ENCODE measurements around the gene SMG1.
"Not testable (repeated sequence)": the region's sequence is repeated elsewhere in the genome, so short reads cannot be mapped to it uniquely, and the experiment has no call there.

Gene SMG1

DNA sequence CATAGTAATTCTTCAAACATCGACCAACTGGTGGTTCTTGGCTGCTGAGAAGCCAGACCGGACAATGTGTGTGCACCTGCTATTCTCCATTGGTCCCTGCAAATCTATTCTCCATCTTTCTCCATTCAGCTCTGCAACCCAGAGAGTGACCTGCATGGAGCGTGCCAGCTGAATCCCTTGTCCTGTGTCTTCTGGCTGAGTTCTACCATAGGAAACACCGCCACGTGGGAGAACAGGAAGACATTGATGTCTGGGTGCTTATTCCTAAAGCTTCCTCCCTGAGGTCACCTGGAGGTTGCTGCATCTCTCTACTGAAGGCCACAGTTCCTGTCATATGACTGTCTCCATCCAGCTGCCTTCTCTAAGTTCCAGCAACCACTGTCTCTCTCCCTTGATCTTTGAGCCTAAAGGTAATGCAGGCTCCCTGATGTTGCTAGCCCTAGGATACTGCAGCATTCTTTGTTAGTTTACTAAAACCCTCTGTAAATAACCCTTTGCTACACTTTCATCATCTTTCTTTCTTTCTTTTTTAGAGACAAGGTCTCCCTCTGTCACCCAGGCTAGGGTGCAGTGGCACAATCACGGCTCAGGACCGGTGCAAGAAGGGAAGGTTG is 10.6 kb upstream of the SMG1 start:
- Histone ChIP-seq H3K4me3 (ENCODE audit: insufficient read depth, low read depth, low read length, poor library complexity, severe bottlenecking) (no peak overlapping the region), H3K27ac (ENCODE audit: insufficient read depth, low read length, poor library complexity, severe bottlenecking) (no peak overlapping the region), H3K4me1 (ENCODE audit: control insufficient read depth, insufficient read depth, low read length, poor library complexity, severe bottlenecking) (no peaks in the 10 kb centered on the region), H3K36me3 (ENCODE audit: control insufficient read depth, insufficient read depth, low read length) (no peaks in the 10 kb centered on the region), H3K27me3 (replicated peaks; ENCODE audit: control insufficient read depth, insufficient read depth, low read length, poor library complexity, severe bottlenecking) (no peaks in the 10 kb centered on the region), H3K9me3 (ENCODE audit: control insufficient read depth, low read length) (no peaks in the 10 kb centered on the region)
- DNase-seq = no peak

DNA sequence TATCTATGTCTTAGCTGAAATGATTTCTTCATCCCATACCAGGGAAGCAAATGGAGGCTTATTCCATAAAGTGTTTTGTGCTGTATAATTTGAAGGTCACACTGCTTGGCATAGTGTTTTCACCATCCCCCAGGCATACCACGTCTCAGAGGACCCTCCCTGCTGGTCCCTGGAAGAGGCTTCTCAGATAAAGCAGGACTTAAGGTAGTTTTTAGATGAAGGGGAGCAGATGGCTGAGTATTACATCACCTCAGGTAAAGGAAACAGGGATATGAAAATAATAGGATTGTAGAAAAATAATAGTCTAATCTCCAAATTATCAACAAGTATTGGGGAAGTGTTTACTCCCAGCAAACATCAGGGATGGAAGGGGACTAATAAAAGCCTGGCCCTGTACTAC is 7.3 kb upstream of the SMG1 start:
- H3K9me3 ChIP-seq (ENCODE audit: control insufficient read depth, low read length) = no peaks in the 10 kb centered on the region
- H3K36me3 ChIP-seq (ENCODE audit: control insufficient read depth, insufficient read depth, low read length) = no peaks in the 10 kb centered on the region
- no peak overlapping the region for H3K4me3 ChIP-seq (ENCODE audit: insufficient read depth, low read depth, low read length, poor library complexity, severe bottlenecking)
- no peaks in the 10 kb centered on the region for H3K27me3 ChIP-seq (replicated peaks; ENCODE audit: control insufficient read depth, insufficient read depth, low read length, poor library complexity, severe bottlenecking)
- no peaks in the 10 kb centered on the region for H3K4me1 ChIP-seq (ENCODE audit: control insufficient read depth, insufficient read depth, low read length, poor library complexity, severe bottlenecking)
- no peak for DNase-seq
- no peak overlapping the region for H3K27ac ChIP-seq (ENCODE audit: insufficient read depth, low read length, poor library complexity, severe bottlenecking)

DNA sequence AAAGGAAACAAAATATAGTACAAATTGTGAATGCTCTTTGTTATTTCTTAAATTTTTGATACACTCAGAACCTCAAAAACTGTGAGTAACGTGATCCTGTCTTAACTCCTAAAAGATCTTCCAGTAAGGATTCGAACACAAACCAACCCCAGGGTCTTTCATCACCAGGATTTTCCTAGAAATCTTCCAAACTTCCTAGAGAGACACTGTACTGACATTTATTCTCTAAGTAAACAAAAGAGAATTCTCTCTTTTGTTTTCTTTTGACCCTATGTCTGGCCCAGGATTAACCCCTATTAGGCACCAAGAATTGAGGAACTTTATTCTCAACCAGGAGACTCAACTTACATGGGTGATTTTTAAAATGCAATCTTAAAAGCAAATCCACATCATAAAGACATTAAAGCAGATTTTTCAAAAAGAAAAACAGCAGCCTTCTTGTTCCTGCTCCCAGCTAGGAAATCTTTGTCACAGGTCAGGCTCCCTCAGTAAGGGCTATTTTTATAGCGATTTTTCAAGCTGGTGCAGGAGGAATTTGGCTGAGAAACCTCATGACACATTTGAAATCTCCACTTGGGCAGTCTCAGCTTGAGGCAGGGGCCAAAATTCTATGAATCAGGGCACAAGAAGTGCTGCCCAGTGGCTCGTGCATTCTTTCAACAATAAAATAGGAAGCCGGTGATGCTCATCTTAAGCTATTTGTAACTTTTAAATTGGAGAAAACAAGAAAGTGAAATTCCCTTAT is 6.2 kb upstream of the SMG1 start:
- Histone ChIP-seq H3K27me3 (replicated peaks; ENCODE audit: control insufficient read depth, insufficient read depth, low read length, poor library complexity, severe bottlenecking) (no peaks in the 10 kb centered on the region), H3K27ac (ENCODE audit: insufficient read depth, low read length, poor library complexity, severe bottlenecking) (no peak overlapping the region)
- DNase-seq = no peak

DNA sequence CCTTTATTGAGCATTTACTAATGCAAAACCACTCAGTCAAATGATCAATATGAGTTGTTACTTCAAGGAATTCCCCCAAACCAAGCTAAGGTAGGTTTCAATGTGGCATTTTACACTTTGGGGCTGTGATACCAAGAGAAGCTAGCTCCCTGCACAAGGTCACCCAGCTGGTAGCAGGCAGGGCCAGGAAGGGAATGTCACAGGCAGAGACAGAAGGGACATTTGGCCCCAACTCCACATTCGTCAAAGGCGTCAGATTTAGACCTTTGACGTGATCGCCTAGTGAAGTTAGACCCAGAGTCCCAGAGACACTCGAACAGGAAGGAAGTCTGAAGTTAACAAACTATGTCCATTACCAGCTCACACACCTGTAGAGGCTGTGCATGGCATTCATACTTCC is 5.5 kb upstream of the SMG1 start:
- H3K36me3 ChIP-seq (ENCODE audit: control insufficient read depth, insufficient read depth, low read length) = no peaks in the 10 kb centered on the region
- no peaks in the 10 kb centered on the region for H3K4me1 ChIP-seq (ENCODE audit: control insufficient read depth, insufficient read depth, low read length, poor library complexity, severe bottlenecking)
- DNase-seq = no peak
- H3K27ac ChIP-seq (ENCODE audit: insufficient read depth, low read length, poor library complexity, severe bottlenecking) = no peak overlapping the region
- H3K9me3 ChIP-seq (ENCODE audit: control insufficient read depth, low read length) = no peaks in the 10 kb centered on the region
- no peaks in the 10 kb centered on the region for H3K27me3 ChIP-seq (replicated peaks; ENCODE audit: control insufficient read depth, insufficient read depth, low read length, poor library complexity, severe bottlenecking)
- H3K4me3 ChIP-seq (ENCODE audit: insufficient read depth, low read depth, low read length, poor library complexity, severe bottlenecking) = no peak overlapping the region

More for the DNA sequence above, 6.2 kb upstream of the SMG1 start:
- Histone ChIP-seq H3K4me1 (ENCODE audit: control insufficient read depth, insufficient read depth, low read length, poor library complexity, severe bottlenecking) (no peaks in the 10 kb centered on the region), H3K36me3 (ENCODE audit: control insufficient read depth, insufficient read depth, low read length) (no peaks in the 10 kb centered on the region), H3K9me3 (ENCODE audit: control insufficient read depth, low read length) (no peaks in the 10 kb centered on the region), H3K4me3 (ENCODE audit: insufficient read depth, low read depth, low read length, poor library complexity, severe bottlenecking) (no peak overlapping the region)

DNA sequence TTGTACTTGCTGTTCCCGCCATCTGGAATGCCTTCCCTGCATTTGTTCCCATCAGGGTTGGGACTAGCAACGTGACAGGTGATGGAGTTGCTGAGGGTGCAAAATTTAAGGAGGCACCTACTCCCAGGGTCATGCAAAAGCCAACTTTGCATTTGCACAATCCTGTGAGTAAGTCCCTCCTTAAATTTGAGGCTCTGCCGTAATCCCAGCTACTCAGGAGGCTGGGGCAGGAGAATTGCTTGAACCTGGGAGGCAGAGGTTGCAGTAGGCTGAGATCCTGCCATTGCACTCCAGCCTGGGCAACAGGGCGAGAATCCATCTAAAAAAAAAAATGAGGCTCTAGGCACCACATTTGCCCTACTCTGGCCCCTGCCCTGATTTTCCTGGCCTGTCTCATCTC is 3.9 kb upstream of the SMG1 start:
- DNase-seq; H3K4me1 ChIP-seq (ENCODE audit: control insufficient read depth, insufficient read depth, low read length, poor library complexity, severe bottlenecking); H3K36me3 ChIP-seq (ENCODE audit: control insufficient read depth, insufficient read depth, low read length); H3K9me3 ChIP-seq (ENCODE audit: control insufficient read depth, low read length); H3K4me3 ChIP-seq (ENCODE audit: insufficient read depth, low read depth, low read length, poor library complexity, severe bottlenecking); H3K27ac ChIP-seq (ENCODE audit: insufficient read depth, low read length, poor library complexity, severe bottlenecking); H3K27me3 ChIP-seq (replicated peaks; ENCODE audit: control insufficient read depth, insufficient read depth, low read length, poor library complexity, severe bottlenecking): not testable (repeated sequence)

DNA sequence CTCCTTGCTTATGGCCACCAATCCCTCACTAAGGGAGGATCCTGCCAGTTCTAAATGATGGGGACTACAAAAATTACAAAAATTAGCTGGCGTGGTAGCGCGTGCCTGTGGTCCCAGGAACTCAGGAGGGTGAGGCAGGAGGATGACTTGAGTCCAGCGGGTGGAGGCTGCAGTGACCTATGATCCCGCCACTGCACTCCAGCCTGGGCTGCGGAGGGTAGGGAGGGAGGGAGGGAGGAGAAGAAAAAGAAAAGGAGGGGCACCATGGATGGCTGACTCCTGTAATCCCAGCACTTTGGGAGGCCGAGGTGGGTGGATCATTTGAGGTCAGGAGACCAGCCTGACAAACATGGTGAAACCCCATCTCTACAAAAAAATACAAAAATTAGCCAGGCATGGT is 1.9 kb upstream of the SMG1 start:
- H3K27ac ChIP-seq (ENCODE audit: insufficient read depth, low read length, poor library complexity, severe bottlenecking); H3K4me1 ChIP-seq (ENCODE audit: control insufficient read depth, insufficient read depth, low read length, poor library complexity, severe bottlenecking): not testable (repeated sequence)

DNA sequence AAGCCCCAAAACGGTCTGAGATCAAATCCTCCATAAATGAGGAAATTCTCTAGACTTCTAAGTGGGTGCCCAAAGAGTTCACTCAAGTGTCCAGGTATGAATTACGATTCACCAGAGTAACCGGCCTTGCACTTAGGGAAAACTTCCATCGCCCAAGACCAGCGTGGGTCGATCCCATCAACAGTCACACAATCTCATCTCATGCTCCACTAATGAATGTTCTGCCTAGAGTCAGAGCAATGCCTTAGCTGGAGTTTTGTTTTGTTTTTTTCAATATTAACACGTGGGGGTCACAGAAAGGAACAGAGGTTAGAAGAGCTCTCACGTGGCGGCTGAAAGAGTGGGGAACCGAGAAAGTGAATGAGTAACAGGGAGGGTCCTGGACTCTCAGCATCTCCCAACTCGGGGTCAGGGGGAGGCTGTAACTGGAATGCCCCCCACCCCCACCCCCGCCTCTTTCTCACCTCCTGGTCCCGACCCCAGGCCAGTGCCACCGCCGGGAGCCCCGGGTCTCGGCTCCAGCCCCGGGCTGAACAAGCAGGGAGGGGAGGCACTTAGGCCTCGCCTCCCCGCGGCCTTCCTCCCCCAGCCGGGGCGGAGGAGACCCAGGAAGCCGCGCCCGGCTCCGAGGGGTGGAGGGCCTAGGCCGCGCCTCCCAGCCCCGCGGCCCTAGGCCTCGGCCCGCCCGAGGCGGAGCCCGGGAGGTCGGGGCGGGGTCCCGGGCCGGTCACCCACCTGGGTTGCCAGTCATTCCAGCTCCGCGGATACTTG is 808 bp downstream of the SMG1 start:
- peak overlapping the region; percentile 40 for H3K4me3 ChIP-seq (ENCODE audit: insufficient read depth, low read depth, low read length, poor library complexity, severe bottlenecking)
- H3K9me3 ChIP-seq (ENCODE audit: control insufficient read depth, low read length) = not testable (repeated sequence)

More for the DNA sequence above, 1.9 kb upstream of the SMG1 start:
- not testable (repeated sequence) for H3K9me3 ChIP-seq (ENCODE audit: control insufficient read depth, low read length); DNase-seq; H3K27me3 ChIP-seq (replicated peaks; ENCODE audit: control insufficient read depth, insufficient read depth, low read length, poor library complexity, severe bottlenecking); H3K36me3 ChIP-seq (ENCODE audit: control insufficient read depth, insufficient read depth, low read length); H3K4me3 ChIP-seq (ENCODE audit: insufficient read depth, low read depth, low read length, poor library complexity, severe bottlenecking)

DNA sequence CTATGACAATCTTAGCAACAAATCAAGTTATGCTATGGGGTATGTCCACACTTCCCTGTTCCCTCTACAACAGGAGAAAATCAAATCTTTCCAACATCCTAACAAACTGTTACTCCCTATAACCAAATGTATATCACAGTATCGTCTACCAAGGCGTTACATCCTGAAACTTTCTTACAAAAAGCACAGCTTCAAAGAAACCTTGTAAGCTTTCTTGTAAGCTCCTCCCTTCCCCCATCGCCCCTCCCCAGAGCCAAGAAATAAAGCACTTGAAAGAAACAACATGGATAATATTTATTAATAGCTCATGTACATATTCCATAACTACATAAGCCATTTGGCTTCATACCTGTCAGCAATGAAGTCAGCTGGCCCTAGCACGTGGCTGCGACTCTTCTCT is 2.3 kb downstream of the SMG1 start:
- not testable (repeated sequence) for H3K9me3 ChIP-seq (ENCODE audit: control insufficient read depth, low read length); H3K4me3 ChIP-seq (ENCODE audit: insufficient read depth, low read depth, low read length, poor library complexity, severe bottlenecking); H3K4me1 ChIP-seq (ENCODE audit: control insufficient read depth, insufficient read depth, low read length, poor library complexity, severe bottlenecking); H3K36me3 ChIP-seq (ENCODE audit: control insufficient read depth, insufficient read depth, low read length); H3K27ac ChIP-seq (ENCODE audit: insufficient read depth, low read length, poor library complexity, severe bottlenecking); H3K27me3 ChIP-seq (replicated peaks; ENCODE audit: control insufficient read depth, insufficient read depth, low read length, poor library complexity, severe bottlenecking); DNase-seq

More for the DNA sequence above, 808 bp downstream of the SMG1 start:
- not testable (repeated sequence) for H3K36me3 ChIP-seq (ENCODE audit: control insufficient read depth, insufficient read depth, low read length); H3K4me1 ChIP-seq (ENCODE audit: control insufficient read depth, insufficient read depth, low read length, poor library complexity, severe bottlenecking); H3K27me3 ChIP-seq (replicated peaks; ENCODE audit: control insufficient read depth, insufficient read depth, low read length, poor library complexity, severe bottlenecking)
- DNase-seq = peak; percentile 39 to 58 (median 56)
- H3K27ac ChIP-seq (ENCODE audit: insufficient read depth, low read length, poor library complexity, severe bottlenecking) = peak overlapping the region; percentile 84

DNA sequence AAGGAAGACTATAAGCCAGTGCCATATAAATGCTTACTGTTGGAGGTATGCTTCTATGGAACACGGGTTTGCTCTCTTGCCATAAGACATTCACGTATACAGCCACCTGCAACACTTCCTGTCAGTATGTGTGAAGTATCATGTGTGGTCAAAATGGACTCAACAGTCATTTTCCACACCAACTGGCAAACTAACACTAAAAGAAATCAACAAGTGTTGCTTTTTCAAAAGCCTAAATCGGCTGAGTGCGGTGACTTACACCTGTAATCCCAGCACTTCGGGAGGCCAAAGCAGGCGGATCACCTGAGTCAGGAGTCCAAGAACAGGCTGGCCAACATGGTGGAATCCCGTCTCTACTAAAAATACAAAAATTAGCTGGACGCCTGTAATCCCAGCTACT is 3.1 kb downstream of the SMG1 start:
- DNase-seq; H3K9me3 ChIP-seq (ENCODE audit: control insufficient read depth, low read length); H3K36me3 ChIP-seq (ENCODE audit: control insufficient read depth, insufficient read depth, low read length); H3K4me3 ChIP-seq (ENCODE audit: insufficient read depth, low read depth, low read length, poor library complexity, severe bottlenecking); H3K4me1 ChIP-seq (ENCODE audit: control insufficient read depth, insufficient read depth, low read length, poor library complexity, severe bottlenecking); H3K27me3 ChIP-seq (replicated peaks; ENCODE audit: control insufficient read depth, insufficient read depth, low read length, poor library complexity, severe bottlenecking); H3K27ac ChIP-seq (ENCODE audit: insufficient read depth, low read length, poor library complexity, severe bottlenecking): not testable (repeated sequence)

DNA sequence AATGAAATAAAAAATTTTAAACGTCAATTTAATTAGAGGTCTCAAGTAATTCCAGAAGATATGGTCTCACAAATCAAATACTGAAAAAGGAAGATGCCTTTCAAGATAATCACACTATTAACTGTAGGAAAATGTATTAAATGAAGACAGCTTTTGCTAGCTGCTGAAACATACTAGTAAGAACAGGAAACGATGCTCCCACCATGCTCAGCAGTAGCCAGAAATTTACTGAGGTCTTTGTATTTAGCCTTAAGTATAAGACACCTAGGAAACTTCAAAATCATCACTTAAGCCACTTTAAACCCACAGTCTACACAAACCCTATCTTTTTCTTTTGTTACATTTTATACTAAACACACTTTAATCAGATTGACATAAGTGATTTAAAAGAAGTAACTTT is 16.6 kb downstream of the SMG1 start:
- H3K4me1 ChIP-seq (ENCODE audit: control insufficient read depth, insufficient read depth, low read length, poor library complexity, severe bottlenecking); H3K27me3 ChIP-seq (replicated peaks; ENCODE audit: control insufficient read depth, insufficient read depth, low read length, poor library complexity, severe bottlenecking); DNase-seq; H3K27ac ChIP-seq (ENCODE audit: insufficient read depth, low read length, poor library complexity, severe bottlenecking); H3K9me3 ChIP-seq (ENCODE audit: control insufficient read depth, low read length); H3K36me3 ChIP-seq (ENCODE audit: control insufficient read depth, insufficient read depth, low read length); H3K4me3 ChIP-seq (ENCODE audit: insufficient read depth, low read depth, low read length, poor library complexity, severe bottlenecking): not testable (repeated sequence)
